Measurements from ENCODE around the gene ID1. TPM values are rescaled to one million over a fixed set of nuclear protein-coding genes. Genes with fewer than 3 reads are reported as not detected.
A peak's percentile ranks its signal among the peaks of the same experiment; 100 is the strongest.
"Not testable (repeated sequence)": the region's sequence is repeated elsewhere in the genome, so short reads cannot be mapped to it uniquely, and the experiment has no call there.

The ID1 gene
- total RNA-seq, 1 experiment from 2014 or later, result 360 TPM

GRCh38 chr20:31573555-31574321 lies 31.4 kb upstream of the ID1 start:
- no peak overlapping the region for H2AFZ ChIP-seq (ENCODE audit: low read length)
- peaks cover 48 to 59% of the 10 kb centered on the region in 2 experiments for H3K4me1 Mint-ChIP-seq
- H3K27ac ChIP-seq (ENCODE audit: insufficient read length, low read depth, low read length), result no peak overlapping the region
- no peaks in the 10 kb centered on the region for H3K27me3 ChIP-seq (ENCODE audit: insufficient read depth, low read length)
- H4K91ac ChIP-seq (ENCODE audit: insufficient read length, low read depth, low read length), result no peak overlapping the region
- H3K18ac ChIP-seq (ENCODE audit: insufficient read length, low read depth, low read length), result peak overlapping the region; percentile 8
- no peaks in the 10 kb centered on the region for H4K20me1 ChIP-seq (ENCODE audit: control insufficient read depth, insufficient read depth, insufficient read length)
- no CpG with 5 or more reads among the region's 19 CpGs for WGBS (ENCODE audit: extremely low coverage, insufficient read length, low lambda C conversion rate)
- no peaks in the 10 kb centered on the region for H3K79me1 ChIP-seq (ENCODE audit: insufficient read depth, low read depth, low read length, poor library complexity, severe bottlenecking)
- H3K56ac ChIP-seq (ENCODE audit: insufficient read length, low read depth, low read length), result no peak overlapping the region
- H4K5ac ChIP-seq (ENCODE audit: insufficient read length, low read depth, low read length), result no peak overlapping the region
- no peak overlapping the region for H2BK15ac ChIP-seq (ENCODE audit: low read depth, low read length)
- H2BK120ac ChIP-seq (ENCODE audit: low read depth, low read length, poor library complexity, severe bottlenecking), result no peak overlapping the region
- H3K27ac Mint-ChIP-seq, result peak overlapping the region; percentile 68 to 97 (median 91); a peak in 5 of 7 replicates
- H3K4me3 Mint-ChIP-seq, result peak overlapping the region; percentile 70 to 79
- peak overlapping the region; percentile 7 for H3K9ac ChIP-seq (ENCODE audit: extremely low read depth, insufficient read length, low read length)
- H3K79me2 ChIP-seq (ENCODE audit: insufficient read depth, low read length), result no peaks in the 10 kb centered on the region
- no peaks in the 10 kb centered on the region; the same call in 1 of the 2 replicates for H3K27me3 Mint-ChIP-seq (ENCODE audit: low read depth)
- H3K14ac ChIP-seq (ENCODE audit: insufficient read depth, low read length), result peak overlapping the region; percentile 20; the same call in 1 of the 2 replicates
- H3K4me2 ChIP-seq (ENCODE audit: insufficient read depth, insufficient read length, low read length), result peak overlapping the region; percentile 13
- peaks cover 2 to 3% of the 10 kb centered on the region in 2 experiments; a peak in 2 of 5 replicates for H3K9me3 Mint-ChIP-seq
- no peak overlapping the region for H4K8ac ChIP-seq (replicated peaks; ENCODE audit: insufficient read length, low read depth, low read length)
- TF ChIP-seq, protein P1, sequence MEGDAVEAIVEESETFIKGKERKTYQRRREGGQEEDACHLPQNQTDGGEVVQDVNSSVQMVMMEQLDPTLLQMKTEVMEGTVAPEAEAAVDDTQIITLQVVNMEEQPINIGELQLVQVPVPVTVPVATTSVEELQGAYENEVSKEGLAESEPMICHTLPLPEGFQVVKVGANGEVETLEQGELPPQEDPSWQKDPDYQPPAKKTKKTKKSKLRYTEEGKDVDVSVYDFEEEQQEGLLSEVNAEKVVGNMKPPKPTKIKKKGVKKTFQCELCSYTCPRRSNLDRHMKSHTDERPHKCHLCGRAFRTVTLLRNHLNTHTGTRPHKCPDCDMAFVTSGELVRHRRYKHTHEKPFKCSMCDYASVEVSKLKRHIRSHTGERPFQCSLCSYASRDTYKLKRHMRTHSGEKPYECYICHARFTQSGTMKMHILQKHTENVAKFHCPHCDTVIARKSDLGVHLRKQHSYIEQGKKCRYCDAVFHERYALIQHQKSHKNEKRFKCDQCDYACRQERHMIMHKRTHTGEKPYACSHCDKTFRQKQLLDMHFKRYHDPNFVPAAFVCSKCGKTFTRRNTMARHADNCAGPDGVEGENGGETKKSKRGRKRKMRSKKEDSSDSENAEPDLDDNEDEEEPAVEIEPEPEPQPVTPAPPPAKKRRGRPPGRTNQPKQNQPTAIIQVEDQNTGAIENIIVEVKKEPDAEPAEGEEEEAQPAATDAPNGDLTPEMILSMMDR (conservative IDR thresholded peaks at IDR 0.05), result no peak
- H3K9me3 ChIP-seq (ENCODE audit: control insufficient read depth, low read depth, low read length), result no peaks in the 10 kb centered on the region
- no peak overlapping the region for H2BK12ac ChIP-seq (ENCODE audit: insufficient read length, low read depth, low read length)
- peaks cover 5 to 23% (median 11%) of the 10 kb centered on the region in 3 experiments for H3K36me3 Mint-ChIP-seq (ENCODE audit: insufficient read depth in 1 of 3, low read depth in 3 of 3)
- no peak overlapping the region for H2BK20ac ChIP-seq (ENCODE audit: low read depth, low read length, poor library complexity, severe bottlenecking)
- H3K23ac ChIP-seq (ENCODE audit: insufficient read length, low read depth, low read length), result no peak overlapping the region
- DNase-seq, result no peak
- H3K4me1 ChIP-seq (ENCODE audit: insufficient read depth, low read length), result no peaks in the 10 kb centered on the region
- no peak overlapping the region for H2BK5ac ChIP-seq (ENCODE audit: insufficient read length, low read length)
- H3K4ac ChIP-seq (ENCODE audit: low read depth, low read length), result no peak overlapping the region
- H2AK5ac ChIP-seq (ENCODE audit: insufficient read length, low read length), result no peak overlapping the region
- H3T11ph ChIP-seq (ENCODE audit: low read length), result no peak overlapping the region
- H3K23me2 ChIP-seq (ENCODE audit: insufficient read length, low read depth, low read length, poor library complexity, severe bottlenecking), result peaks cover 6% of the 10 kb centered on the region

DNA sequence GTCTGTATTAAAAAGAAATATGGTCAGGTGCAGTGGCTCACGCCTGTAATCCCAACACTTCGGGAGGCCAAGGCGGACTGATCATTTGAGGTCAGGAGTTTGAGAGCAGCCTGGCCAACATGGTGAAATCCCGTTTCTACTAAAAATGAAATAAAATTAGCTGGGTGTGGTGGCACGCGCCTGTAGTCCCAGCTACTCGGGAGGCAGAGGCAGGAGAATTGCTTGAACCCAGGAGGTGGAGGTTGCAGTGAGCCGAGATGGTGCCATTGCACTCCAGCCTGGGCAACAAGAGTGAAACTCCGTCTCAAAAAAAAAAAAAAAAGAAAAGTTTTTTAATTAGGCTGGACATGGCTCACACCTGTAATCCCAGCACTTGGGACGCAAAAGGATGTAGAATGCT lies 30.1 kb upstream of the ID1 start:
- H2AK5ac ChIP-seq (ENCODE audit: insufficient read length, low read length); DNase-seq; H3K4me2 ChIP-seq (ENCODE audit: insufficient read depth, insufficient read length, low read length); H2BK15ac ChIP-seq (ENCODE audit: low read depth, low read length); H3K27me3 ChIP-seq (ENCODE audit: insufficient read depth, low read length); H3K56ac ChIP-seq (ENCODE audit: insufficient read length, low read depth, low read length); H3T11ph ChIP-seq (ENCODE audit: low read length); H3K4me3 Mint-ChIP-seq; H3K18ac ChIP-seq (ENCODE audit: insufficient read length, low read depth, low read length); H3K23ac ChIP-seq (ENCODE audit: insufficient read length, low read depth, low read length); H3K9ac ChIP-seq (ENCODE audit: extremely low read depth, insufficient read length, low read length); H2AFZ ChIP-seq (ENCODE audit: low read length); H2BK120ac ChIP-seq (ENCODE audit: low read depth, low read length, poor library complexity, severe bottlenecking); H3K27ac ChIP-seq (ENCODE audit: insufficient read length, low read depth, low read length); H3K27ac Mint-ChIP-seq; H3K79me1 ChIP-seq (ENCODE audit: insufficient read depth, low read depth, low read length, poor library complexity, severe bottlenecking); H3K14ac ChIP-seq (ENCODE audit: insufficient read depth, low read length); H3K9me3 ChIP-seq (ENCODE audit: control insufficient read depth, low read depth, low read length); H4K8ac ChIP-seq (replicated peaks; ENCODE audit: insufficient read length, low read depth, low read length); H3K23me2 ChIP-seq (ENCODE audit: insufficient read length, low read depth, low read length, poor library complexity, severe bottlenecking); H4K20me1 ChIP-seq (ENCODE audit: control insufficient read depth, insufficient read depth, insufficient read length); H2BK20ac ChIP-seq (ENCODE audit: low read depth, low read length, poor library complexity, severe bottlenecking); H2BK12ac ChIP-seq (ENCODE audit: insufficient read length, low read depth, low read length); H4K5ac ChIP-seq (ENCODE audit: insufficient read length, low read depth, low read length); H3K27me3 Mint-ChIP-seq (ENCODE audit: low read depth); H3K9me3 Mint-ChIP-seq; H3K4me1 ChIP-seq (ENCODE audit: insufficient read depth, low read length); H3K79me2 ChIP-seq (ENCODE audit: insufficient read depth, low read length); H4K91ac ChIP-seq (ENCODE audit: insufficient read length, low read depth, low read length); H2BK5ac ChIP-seq (ENCODE audit: insufficient read length, low read length); H3K4ac ChIP-seq (ENCODE audit: low read depth, low read length): not testable (repeated sequence)
- no CpG with 5 or more reads among the region's 10 CpGs for WGBS (ENCODE audit: extremely low coverage, insufficient read length, low lambda C conversion rate)
- Mint-ChIP-seq H3K4me1 (peaks cover 42 to 51% of the 10 kb centered on the region in 2 experiments), H3K36me3 (ENCODE audit: insufficient read depth in 1 of 3, low read depth in 3 of 3) (peaks cover 7 to 16% (median 15%) of the 10 kb centered on the region in 3 experiments)
